ENCODE results near the gene PPP4R4.
A peak's percentile ranks its signal among the peaks of the same experiment; 100 is the strongest.

The PPP4R4 gene

GRCh38 chr14:94138251-94138650 lies 35.9 kb upstream of the PPP4R4 start:
- no peak for TF ChIP-seq CTCF (conservative IDR thresholded peaks at IDR 0.05; ENCODE audit: low read depth, low read length)
- no peak overlapping the region for H3K4me3 ChIP-seq (ENCODE audit: low read depth, low read length)
- no peak for DNase-seq (ENCODE audit: low read depth)

- DNase-seq (ENCODE audit: low read depth), result no peak
- no peak overlapping the region for H3K4me3 ChIP-seq (ENCODE audit: low read depth, low read length)
- no peak for TF ChIP-seq CTCF (conservative IDR thresholded peaks at IDR 0.05; ENCODE audit: low read depth, low read length)
Observed at GRCh38 chr14:94139006-94139405, 35.1 kb upstream of the PPP4R4 start.

GRCh38 chr14:94139421-94139820 lies 34.7 kb upstream of the PPP4R4 start:
- no peak overlapping the region for H3K4me3 ChIP-seq (ENCODE audit: low read depth, low read length)
- TF ChIP-seq CTCF (conservative IDR thresholded peaks at IDR 0.05; ENCODE audit: low read depth, low read length), result no peak
- no peak for DNase-seq (ENCODE audit: low read depth)

- no peak for DNase-seq (ENCODE audit: low read depth)
- TF ChIP-seq CTCF (conservative IDR thresholded peaks at IDR 0.05; ENCODE audit: low read depth, low read length), result no peak
Observed at GRCh38 chr14:94142247-94142646, 31.9 kb upstream of the PPP4R4 start.

GRCh38 chr14:94142836-94143235 lies 31.3 kb upstream of the PPP4R4 start:
- no peak for TF ChIP-seq CTCF (conservative IDR thresholded peaks at IDR 0.05; ENCODE audit: low read depth, low read length)
- H3K4me3 ChIP-seq (ENCODE audit: low read depth, low read length), result no peak overlapping the region
- no peak for DNase-seq (ENCODE audit: low read depth)

More at GRCh38 chr14:94142247-94142646, 31.9 kb upstream of the PPP4R4 start:
- no peak overlapping the region for H3K4me3 ChIP-seq (ENCODE audit: low read depth, low read length)

GRCh38 chr14:94143239-94143638 lies 30.9 kb upstream of the PPP4R4 start:
- peak; percentile 54 for TF ChIP-seq CTCF (conservative IDR thresholded peaks at IDR 0.05; ENCODE audit: low read depth, low read length)
- H3K4me3 ChIP-seq (ENCODE audit: low read depth, low read length), result no peak overlapping the region
- peak; percentile 21 for DNase-seq (ENCODE audit: low read depth)

- no peak for TF ChIP-seq CTCF (conservative IDR thresholded peaks at IDR 0.05; ENCODE audit: low read depth, low read length)
- H3K4me3 ChIP-seq (ENCODE audit: low read depth, low read length), result no peak overlapping the region
- no peak for DNase-seq (ENCODE audit: low read depth)
Observed at GRCh38 chr14:94143711-94144110, 30.4 kb upstream of the PPP4R4 start.

Measured in choroid plexus epithelial cell (primary cell).